GM12801 (cell line): ENCODE measurements around the gene CCL11.

Experiments
- TF ChIP-seq, protein P1 (sequence below): IDR thresholded peaks from one replicate; pipeline ENCODE4 v1.5.1; 2011; ENCODE audit warnings: control low read depth; ENCODE audit not compliant: insufficient read length; ENCODE audit errors: extremely low read depth

CCL11 gene

DNA sequence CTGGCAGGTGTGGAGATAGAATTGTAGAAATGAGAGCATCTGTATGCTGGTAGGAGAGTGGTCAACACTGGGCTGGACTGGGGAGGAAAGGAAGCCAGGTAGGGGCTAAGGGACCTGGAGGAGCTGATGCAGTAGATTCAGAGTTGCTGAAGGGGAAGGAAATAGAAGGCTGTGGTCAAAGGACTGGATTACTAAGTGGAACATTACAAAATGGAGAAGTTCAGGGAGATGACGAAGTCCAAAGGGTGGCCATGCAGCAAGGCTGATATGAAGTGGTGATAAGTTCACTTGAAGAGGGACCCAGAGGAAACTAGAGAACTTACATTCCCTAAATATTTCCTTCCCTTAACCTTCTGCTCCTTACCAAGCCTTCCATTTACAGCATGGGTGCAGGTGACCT lies 39.1 kb upstream of the CCL11 start:
- TF ChIP-seq, protein P1, sequence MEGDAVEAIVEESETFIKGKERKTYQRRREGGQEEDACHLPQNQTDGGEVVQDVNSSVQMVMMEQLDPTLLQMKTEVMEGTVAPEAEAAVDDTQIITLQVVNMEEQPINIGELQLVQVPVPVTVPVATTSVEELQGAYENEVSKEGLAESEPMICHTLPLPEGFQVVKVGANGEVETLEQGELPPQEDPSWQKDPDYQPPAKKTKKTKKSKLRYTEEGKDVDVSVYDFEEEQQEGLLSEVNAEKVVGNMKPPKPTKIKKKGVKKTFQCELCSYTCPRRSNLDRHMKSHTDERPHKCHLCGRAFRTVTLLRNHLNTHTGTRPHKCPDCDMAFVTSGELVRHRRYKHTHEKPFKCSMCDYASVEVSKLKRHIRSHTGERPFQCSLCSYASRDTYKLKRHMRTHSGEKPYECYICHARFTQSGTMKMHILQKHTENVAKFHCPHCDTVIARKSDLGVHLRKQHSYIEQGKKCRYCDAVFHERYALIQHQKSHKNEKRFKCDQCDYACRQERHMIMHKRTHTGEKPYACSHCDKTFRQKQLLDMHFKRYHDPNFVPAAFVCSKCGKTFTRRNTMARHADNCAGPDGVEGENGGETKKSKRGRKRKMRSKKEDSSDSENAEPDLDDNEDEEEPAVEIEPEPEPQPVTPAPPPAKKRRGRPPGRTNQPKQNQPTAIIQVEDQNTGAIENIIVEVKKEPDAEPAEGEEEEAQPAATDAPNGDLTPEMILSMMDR: no peak

DNA sequence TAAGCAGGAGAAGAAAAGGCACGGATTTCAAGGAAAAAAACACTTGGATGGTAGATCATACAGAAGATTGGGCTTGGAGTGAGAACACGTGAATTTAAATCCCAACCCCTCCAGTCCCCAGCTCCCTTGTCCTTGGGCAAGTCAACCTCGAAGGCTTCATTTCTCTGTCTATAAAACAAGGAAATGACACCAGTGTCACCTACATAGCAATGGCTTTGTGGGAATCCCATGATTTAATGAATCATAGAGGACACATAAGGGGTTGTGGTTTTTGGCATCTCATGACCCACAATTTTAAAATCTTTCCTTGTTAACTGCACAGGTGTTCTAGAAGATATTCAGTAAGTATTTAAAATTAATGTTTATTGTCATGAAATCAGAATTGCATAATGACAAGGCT lies 38.7 kb upstream of the CCL11 start:
- TF ChIP-seq, protein P1: no peak

DNA sequence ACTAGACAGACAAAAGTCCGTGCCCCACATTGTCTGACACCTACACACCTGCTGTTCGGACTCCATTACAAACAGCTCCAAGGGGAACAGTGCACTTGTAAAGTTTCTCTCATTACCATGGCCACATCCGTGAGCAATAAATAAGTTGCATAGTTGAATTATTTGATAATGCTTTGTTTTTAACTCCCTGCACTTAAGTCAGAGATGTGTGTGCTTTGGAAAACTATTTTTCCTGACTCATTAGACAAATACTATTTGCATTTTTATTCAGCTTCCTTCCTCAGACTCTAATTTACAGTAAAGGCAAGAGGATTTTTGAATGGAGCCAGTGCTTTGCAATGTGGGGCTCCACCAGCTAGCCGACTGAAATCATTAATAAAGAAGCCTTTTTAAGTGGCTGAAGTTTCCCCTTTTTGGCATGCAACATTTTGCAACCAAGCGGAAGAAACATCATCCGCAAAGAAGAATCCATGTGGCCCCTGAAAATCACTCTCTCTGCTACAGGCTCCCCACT lies 37.0 kb upstream of the CCL11 start:
- TF ChIP-seq, protein P1: no peak

DNA sequence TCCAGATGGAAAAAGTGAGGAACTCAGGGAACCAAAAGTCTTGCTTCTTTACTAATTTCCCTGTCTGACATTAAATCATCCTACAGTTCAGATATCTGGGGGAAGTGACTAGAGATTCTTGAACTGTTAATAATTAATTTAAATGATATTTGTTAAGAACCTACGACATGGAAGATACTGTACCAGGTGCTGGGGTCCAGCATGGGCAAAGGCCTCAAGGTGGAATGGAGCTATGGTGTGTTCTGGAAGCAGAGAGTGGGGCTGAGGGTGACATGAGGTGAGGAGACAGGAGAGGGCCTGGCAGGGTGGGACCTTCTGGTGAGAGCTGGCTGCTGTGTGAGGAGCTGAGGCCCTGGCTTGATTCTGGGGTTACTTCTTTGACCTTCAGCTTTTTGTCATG lies 36.5 kb upstream of the CCL11 start:
- TF ChIP-seq, protein P1: no peak

DNA sequence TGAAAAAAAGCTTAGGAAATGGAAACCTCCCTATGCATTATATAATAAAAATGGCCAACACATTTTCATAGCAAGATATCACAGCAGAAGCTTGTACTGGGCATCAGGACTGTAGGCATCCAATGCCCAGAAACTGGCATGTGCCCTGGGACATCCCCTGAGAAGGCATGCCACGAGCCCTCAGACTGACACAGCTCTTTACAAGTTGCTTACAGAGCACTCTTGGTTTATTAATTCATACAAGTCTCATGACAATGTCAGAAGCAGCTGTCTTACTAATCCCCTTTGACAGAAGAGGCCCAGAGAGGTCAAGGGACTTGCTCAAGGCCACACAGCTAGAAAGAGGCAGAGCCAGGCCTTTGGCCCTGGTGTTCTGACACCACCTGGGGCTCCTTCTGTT lies 36.1 kb upstream of the CCL11 start:
- TF ChIP-seq, protein P1: no peak

DNA sequence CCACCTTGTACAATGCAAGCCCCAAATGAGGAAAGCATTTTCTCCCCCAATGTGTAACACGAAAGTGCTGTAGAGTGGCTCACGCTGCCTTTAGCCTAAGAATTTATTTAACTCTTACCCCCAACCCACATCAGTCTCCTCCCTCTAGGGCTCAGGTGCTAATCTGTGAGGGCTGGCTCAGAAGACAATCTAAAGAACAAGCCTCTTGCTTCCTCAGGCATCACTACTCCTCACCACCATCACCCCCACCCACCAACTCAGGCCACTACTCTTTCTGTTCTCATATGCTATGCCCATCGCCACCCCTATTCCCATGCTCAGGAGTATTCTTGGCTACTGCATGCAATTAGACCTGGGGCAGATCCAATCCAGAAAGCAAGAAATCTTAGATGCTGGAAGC lies 34.4 kb upstream of the CCL11 start:
- TF ChIP-seq, protein P1: no peak

DNA sequence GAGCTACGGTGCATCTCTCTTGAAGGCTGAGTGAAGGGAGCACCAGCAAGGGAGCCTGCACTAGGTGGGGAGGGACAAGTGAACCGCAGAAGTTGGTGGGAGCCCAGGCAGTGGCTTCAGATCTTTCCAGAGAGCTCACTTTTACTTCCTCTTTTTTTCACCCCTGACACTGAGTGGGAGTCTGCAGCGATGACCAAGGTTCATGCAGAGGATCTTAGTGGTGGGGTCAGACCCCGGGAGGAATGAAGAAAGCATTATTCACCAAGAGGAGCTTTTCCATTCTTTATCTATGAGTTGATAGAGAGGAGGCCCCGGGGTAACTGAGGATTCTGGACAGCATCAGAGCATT lies 33.5 kb upstream of the CCL11 start:
- TF ChIP-seq, protein P1: no peak
